NOMO-1 treated with DMSO at 0.1 percent for 48 hours (cell line): ENCODE results near the gene LEKR1.
"Not testable (repeated sequence)": the region's sequence is repeated elsewhere in the genome, so short reads cannot be mapped to it uniquely, and the experiment has no call there.

Source experiments
- DNase-seq: peaks from one replicate; lab custom pipeline; 2025; ENCODE audit not compliant: unreplicated experiment; lab: John Stamatoyannopoulos, UW

LEKR1 gene

GRCh38 chr3:156897851-156898250 lies 71.7 kb downstream of the LEKR1 start:
- DNase-seq, result not testable (repeated sequence)

- DNase-seq, result no peak
Observed at GRCh38 chr3:156898296-156898880, 72.2 kb downstream of the LEKR1 start.

GRCh38 chr3:156899951-156900350 lies 73.8 kb downstream of the LEKR1 start:
- DNase-seq, result no peak

- DNase-seq, result no peak
Observed at GRCh38 chr3:156902916-156903315, 76.8 kb downstream of the LEKR1 start.

GRCh38 chr3:156906275-156906674 lies 80.1 kb downstream of the LEKR1 start:
- DNase-seq, result no peak

- no peak for DNase-seq
Observed at GRCh38 chr3:156908398-156908797, 82.2 kb downstream of the LEKR1 start.

GRCh38 chr3:156910022-156910421 lies 83.9 kb downstream of the LEKR1 start:
- no peak for DNase-seq

GRCh38 chr3:156910831-156911230 lies 84.7 kb downstream of the LEKR1 start:
- DNase-seq, result not testable (repeated sequence)

- not testable (repeated sequence) for DNase-seq
Observed at GRCh38 chr3:156914300-156914699, 88.1 kb downstream of the LEKR1 start.

GRCh38 chr3:156915372-156915771 lies 89.2 kb downstream of the LEKR1 start:
- no peak for DNase-seq

GRCh38 chr3:156918746-156919145 lies 92.6 kb downstream of the LEKR1 start:
- DNase-seq, result no peak

GRCh38 chr3:156919818-156920217 lies 93.7 kb downstream of the LEKR1 start:
- no peak for DNase-seq

- no peak for DNase-seq
Observed at GRCh38 chr3:156920399-156920798, 94.2 kb downstream of the LEKR1 start.

- no peak for DNase-seq
Observed at GRCh38 chr3:156923349-156923748, 97.2 kb downstream of the LEKR1 start.

- DNase-seq, result no peak
Observed at GRCh38 chr3:156938724-156939123, 112.6 kb downstream of the LEKR1 start.

GRCh38 chr3:156939315-156939714 lies 113.2 kb downstream of the LEKR1 start:
- no peak for DNase-seq

- DNase-seq, result no peak
Observed at GRCh38 chr3:156941311-156941710, 115.2 kb downstream of the LEKR1 start.

GRCh38 chr3:156948402-156949210 lies 122.5 kb downstream of the LEKR1 start:
- no peak for DNase-seq

- no peak for DNase-seq
Observed at GRCh38 chr3:156952011-156952410, 125.9 kb downstream of the LEKR1 start.

- DNase-seq, result no peak
Observed at GRCh38 chr3:156957715-156958114, 131.6 kb downstream of the LEKR1 start.

- DNase-seq, result no peak
Observed at GRCh38 chr3:156963096-156963495, 136.9 kb downstream of the LEKR1 start.

GRCh38 chr3:156964577-156964976 lies 138.4 kb downstream of the LEKR1 start:
- DNase-seq, result no peak

- DNase-seq, result not testable (repeated sequence)
Observed at GRCh38 chr3:156966349-156966748, 140.2 kb downstream of the LEKR1 start.
